GM12878 (cell line): ENCODE results near the gene KIAA2012. TPM values are rescaled to one million over a fixed set of nuclear protein-coding genes. Genes with fewer than 3 reads are reported as not detected.

ENCODE experiments used
- ATAC-seq: fragments of 200-7000 bp; cut with Tn5 transposase; 3 replicates; pipeline ENCODE4 v1.9.1; 2020; ENCODE audit warnings: mild to moderate bottlenecking, moderate library complexity
- BruUV-seq: library from RNA; stranded (reverse); fragments of 400-500 nt; replicated peaks from 2 replicates; lab custom pipeline; 2021; lab: Mats Ljungman, UMichigan
- CTCF ChIA-PET: fragments of 300-600 bp; sonication (Branson Sonifier 250); formaldehyde crosslinking; extraction: SDS; loops from one replicate; lab custom pipeline; 2021; ENCODE audit warnings: inconsistent platforms; lab: Yijun Ruan, JAX
- POLR2A ChIA-PET: fragments of 350-600 bp; formaldehyde crosslinking; extraction: SDS; loops from one replicate; lab custom pipeline; 2021; ENCODE audit warnings: inconsistent platforms; lab: Charles Lee
- RAD21 ChIA-PET: fragments of 300-600 bp; sonication (Branson Sonifier 250); formaldehyde crosslinking; loops from one replicate; lab custom pipeline; 2023; ENCODE audit warnings: antibody characterized with exemption; ENCODE audit not compliant: unreplicated experiment; lab: Charles Lee
- SMC1A ChIA-PET: fragments of 300-600 bp; sonication (Branson Sonifier 250); formaldehyde crosslinking; loops from one replicate; lab custom pipeline; 2023; ENCODE audit not compliant: unreplicated experiment, uncharacterized antibody; lab: Charles Lee
- DNase-seq: peaks from one replicate; pipeline ENCODE4 v3.0.0-alpha.2; 2011; ENCODE audit warnings: low read depth, low spot score
- FAIRE-seq: peaks from 3 replicates; lab custom pipeline; 2011; peaks lifted over from hg19 to GRCh38; lab: Jason Lieb, UNC
- H2AFZ ChIP-seq: 2 replicates; pipeline ENCODE4 v1.6.0; 2011; ENCODE audit warnings: low read depth, low read length, control low read depth; ENCODE audit not compliant: control insufficient read depth
- H3K27ac ChIP-seq: 2 replicates; pipeline ENCODE4 v1.5.1; 2011; ENCODE audit warnings: control low read depth; ENCODE audit not compliant: control insufficient read depth, insufficient read depth
- H3K27me3 ChIP-seq, 2 experiments: replicated peaks in 1 of 2; 2 replicates each; pipeline versions ENCODE4 v1.6.0 to v1.6.1; 2011; ENCODE audit warnings: low read length in 1 of 2; ENCODE audit not compliant: control insufficient read depth in 2 of 2, insufficient read depth in 2 of 2
- H3K36me3 ChIP-seq, 2 experiments: 2 replicates each; pipeline ENCODE4 v1.5.1; 2011; ENCODE audit warnings: low read length in 1 of 2; ENCODE audit not compliant: control insufficient read depth in 2 of 2, insufficient read depth in 2 of 2
- H3K4me1 ChIP-seq: 2 replicates; pipeline ENCODE4 v1.6.1; 2011; ENCODE audit warnings: mild to moderate bottlenecking, low read length, moderate library complexity, mixed read lengths; ENCODE audit not compliant: control insufficient read depth, insufficient read depth
- H3K4me2 ChIP-seq: 2 replicates; pipeline ENCODE4 v1.6.0; 2011; ENCODE audit warnings: control low read depth; ENCODE audit not compliant: control insufficient read depth, insufficient read depth
- H3K4me3 ChIP-seq: fragments of 200-600 bp; sonication (generic); 2 replicates; pipeline ENCODE4 v1.5.1; 2016
- H3K79me2 ChIP-seq: 2 replicates; pipeline ENCODE4 v1.6.0; 2011; ENCODE audit warnings: low read length; ENCODE audit not compliant: control insufficient read depth, insufficient read depth
- H3K9ac ChIP-seq: 2 replicates; pipeline ENCODE4 v1.8.0; 2011; ENCODE audit warnings: low read length, control low read depth, mixed read lengths; ENCODE audit not compliant: control insufficient read depth, insufficient read depth
- H3K9me3 ChIP-seq: replicated peaks from 3 replicates; pipeline ENCODE4 v1.5.1; 2011; ENCODE audit warnings: mild to moderate bottlenecking, low read length; ENCODE audit not compliant: control insufficient read depth, insufficient read depth
- H4K20me1 ChIP-seq: 2 replicates; pipeline ENCODE4 v1.6.0; 2011; ENCODE audit not compliant: control insufficient read depth, insufficient read depth
- ATF3 ChIP-seq: IDR thresholded peaks from 2 replicates; pipeline ENCODE4 v1.6.1; 2011; ENCODE audit warnings: low read depth, mild to moderate bottlenecking, low read length, moderate library complexity, borderline replicate concordance; ENCODE audit errors: extremely low read depth
- CEBPB ChIP-seq, 2 experiments: fragments of 150-350 bp in 1 of 2; IDR thresholded peaks; 2 replicates each; pipeline ENCODE4 v1.6.1; 2012 to 2014; ENCODE audit warnings: low read depth in 2 of 2, low read length in 2 of 2, borderline replicate concordance in 1 of 2, inconsistent platforms in 1 of 2
- PKNOX1 ChIP-seq: fragments of 450-650 bp; IDR thresholded peaks from 2 replicates; pipeline ENCODE4 v1.6.1; 2016; ENCODE audit warnings: mild to moderate bottlenecking
- POU2F2 ChIP-seq: IDR thresholded peaks from 3 replicates; pipeline ENCODE4 v1.6.1; 2011; ENCODE audit warnings: low read depth, mild to moderate bottlenecking, low read length, borderline replicate concordance
- RAD51 ChIP-seq: fragments of 450-650 bp; IDR thresholded peaks from 2 replicates; pipeline ENCODE4 v1.6.1; 2016; ENCODE audit warnings: moderate library complexity, mild to moderate bottlenecking, inconsistent platforms
- USF1 ChIP-seq: IDR thresholded peaks from 2 replicates; pipeline ENCODE4 v1.6.1; 2011; ENCODE audit warnings: borderline replicate concordance, low read depth, mild to moderate bottlenecking, moderate library complexity, mixed read lengths, low read length; ENCODE audit not compliant: insufficient read depth; ENCODE audit errors: extremely low read length
- ZBED1 ChIP-seq: IDR thresholded peaks from 2 replicates; pipeline ENCODE4 v1.6.1; 2016; ENCODE audit warnings: borderline replicate concordance
- ZNF207 ChIP-seq: fragments of 450-650 bp; IDR thresholded peaks from 2 replicates; pipeline ENCODE4 v1.6.1; 2014; ENCODE audit warnings: antibody characterized with exemption, mild to moderate bottlenecking, borderline replicate concordance
- WGBS: methylation state at CpG from one replicate; pipeline ENCODE4 v1.1.6; 2016; ENCODE audit warnings: low lambda C conversion rate; ENCODE audit not compliant: insufficient replicate concordance, insufficient coverage; ENCODE audit errors: missing lambda C conversion rate; 5-methylcytosine and 5-hydroxymethylcytosine counted together
- in situ Hi-C: fragments of 300-500 bp; cut with MboI; formaldehyde crosslinking; loops from 9 replicates; pipeline ENCODE4 v1.14.3; 2018; ENCODE audit warnings: mixed read lengths
- intact Hi-C: fragments of 100-400 bp; cut with micrococcal nuclease; formaldehyde crosslinking; loops from one replicate; pipeline ENCODE4 v1.14.2; 2022; ENCODE audit not compliant: unreplicated experiment
- polyA plus RNA-seq, 11 experiments: library from polyadenylated mRNA; depleted of rRNA in 4 of 11; unstranded in 6 of 11; stranded (reverse) in 5 of 11; fragments of >200 nt; fragmentation: Nextera tagmentation in 4 of 11; fragmentation: Illumina TruSeq in 1 of 11; extraction: Ambion mirVana in 4 of 11; extraction: Trizol in 1 of 11; gene quantifications; 1 replicate in 1 of 11; 2 replicates in 10 of 11; pipeline versions ENCODE4 v1.2.1 to v1.2.3, GENCODE V29; 2011 to 2016; ENCODE audit warnings: inconsistent platforms in 2 of 11, missing spikeins in 2 of 11, low read depth in 1 of 11
- total RNA-seq, 4 experiments: library from RNA; depleted of rRNA in 3 of 4; stranded (reverse); fragments of >200 nt in 3 of 4; fragmentation: Illumina TruSeq in 1 of 4; extraction: Trizol in 1 of 4; gene quantifications; 2 replicates each; pipeline versions ENCODE4 v1.2.1 to v1.2.3, GENCODE V29; 2013 to 2021

KIAA2012 gene
- total and polyA plus RNA-seq, 10 of the 15 experiments (the other 5 are each of a cell fraction or from before 2014, with no cell fraction given): 0.03 TPM; not detected in 9

GRCh38 chr2:202249521-202250253, 176.6 kb downstream of the KIAA2012 start:
- in situ Hi-C loops: no loop called here
- 63% methylated on average over 10 of the region's 10 CpGs for WGBS
- Histone ChIP-seq H3K27ac (no peak overlapping the region), H3K9ac (no peak overlapping the region), H3K36me3 (no peaks in the 10 kb centered on the region), H3K4me3 (no peak overlapping the region), H4K20me1 (no peaks in the 10 kb centered on the region), H3K9me3 (peaks cover 1% of the 10 kb centered on the region; the same call in 1 of the 3 replicates), H3K4me1 (no peaks in the 10 kb centered on the region), H2AFZ (no peak overlapping the region; the same call in 1 of the 2 replicates), H3K79me2 (no peaks in the 10 kb centered on the region), H3K4me2 (no peak overlapping the region), H3K27me3 (no peaks in the 10 kb centered on the region)
- ChIA-PET CTCF (no interaction called here), SMC1A (no interaction called here), RAD21 (no interaction called here), POLR2A (no interaction called here)
- ATAC-seq: no peak
- TF ChIP-seq ZNF207 (no peak), ATF3 (no peak), RAD51 (no peak), PKNOX1 (no peak), USF1 (no peak), POU2F2 (no peak; the same call in 2 of the 3 replicates), CEBPB (IDR thresholded peaks at IDR 0.05; ENCODE audit: borderline replicate concordance in 1 of 2, low read depth in 2 of 2, low read length in 2 of 2) (no peak), ZBED1 (no peak)
- intact Hi-C loops: no loop called here
- DNase-seq: no peak
- no peak for FAIRE-seq
- BruUV-seq: no TSS peak
